Chondrocyte (in vitro differentiated cells): ENCODE measurements around the gene CUL1. TPM values are rescaled to one million over a fixed set of nuclear protein-coding genes. Genes with fewer than 3 reads are reported as not detected.

ENCODE experiments used
- DNase-seq: peaks from one replicate; pipeline ENCODE4 v3.0.0; 2021; ENCODE audit warnings: mixed read lengths, low spot score
- H3K27ac Mint-ChIP-seq: one replicate; pipeline ENCODE4 v1.8.0; 2021; ENCODE audit warnings: mild to moderate bottlenecking, moderate library complexity, mixed read lengths; ENCODE audit not compliant: unreplicated experiment
- H3K27me3 Mint-ChIP-seq: 2 replicates; pipeline ENCODE4 v1.8.0; 2021; ENCODE audit warnings: low read depth, mixed read lengths
- H3K36me3 Mint-ChIP-seq: 2 replicates; pipeline ENCODE4 v1.8.0; 2021; ENCODE audit warnings: low read depth, mixed read lengths
- H3K4me1 Mint-ChIP-seq: 2 replicates; pipeline ENCODE4 v1.8.0; 2021; ENCODE audit warnings: low read depth, mild to moderate bottlenecking, mixed read lengths
- H3K4me3 Mint-ChIP-seq: one replicate; pipeline ENCODE4 v1.8.0; 2021; ENCODE audit warnings: mild to moderate bottlenecking, moderate library complexity, mixed read lengths; ENCODE audit not compliant: unreplicated experiment
- H3K9me3 Mint-ChIP-seq: 2 replicates; pipeline ENCODE4 v1.8.0; 2021; ENCODE audit warnings: low read depth, mixed read lengths
- CTCF ChIP-seq: fragments of 200-600 bp; sonication (generic); IDR thresholded peaks from 2 replicates; pipeline ENCODE4 v1.5.0; 2021; ENCODE audit warnings: antibody characterized with exemption, mild to moderate bottlenecking, moderate library complexity
- total RNA-seq: library from RNA; stranded (reverse); gene quantifications from 3 replicates; pipeline ENCODE4 v1.2.1, GENCODE V29; 2021

The CUL1 gene
- total RNA-seq, 1 donor from 2014 or later, result 41.1 TPM

GRCh38 chr7:148684289-148684830 is 14.3 kb upstream of the CUL1 start:
- no peak overlapping the region for H3K27ac Mint-ChIP-seq
- DNase-seq, result no peak
- no peak overlapping the region for H3K4me3 Mint-ChIP-seq
- H3K4me1 Mint-ChIP-seq, result peaks cover 8% of the 10 kb centered on the region
- TF ChIP-seq CTCF, result no peak
- peaks cover 10% of the 10 kb centered on the region for H3K27me3 Mint-ChIP-seq
- H3K9me3 Mint-ChIP-seq, result peaks cover 9% of the 10 kb centered on the region
- peaks cover 4% of the 10 kb centered on the region for H3K36me3 Mint-ChIP-seq

DNA sequence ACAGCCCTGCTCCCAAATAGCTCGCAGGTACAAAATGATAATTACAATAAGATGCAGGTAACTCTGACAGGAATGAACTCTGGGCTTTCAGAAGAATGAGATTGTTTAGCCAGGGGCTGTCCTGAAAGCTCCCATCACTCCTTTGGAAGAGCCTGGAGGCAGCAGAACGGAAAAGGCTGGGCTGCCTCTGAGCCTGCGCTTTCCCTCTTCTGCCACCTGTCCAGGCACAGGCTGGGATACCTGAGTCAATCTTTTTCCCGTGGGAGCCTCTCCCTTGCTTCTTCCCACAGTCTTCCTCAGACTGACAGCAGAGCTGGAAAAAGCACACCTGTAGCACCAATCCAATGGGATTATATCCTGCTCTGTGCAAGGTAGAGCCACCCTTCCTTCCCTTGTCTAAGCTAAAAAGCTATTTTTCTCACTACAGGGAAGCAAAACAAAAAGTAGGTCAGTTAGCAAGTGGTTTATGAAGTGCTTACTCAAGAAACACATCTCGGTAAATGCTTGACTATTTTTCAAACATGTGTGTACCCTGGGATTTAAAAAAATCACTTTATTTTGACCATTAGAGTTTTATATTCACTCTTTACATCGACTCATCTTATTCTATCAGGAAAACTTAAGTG is 12.3 kb upstream of the CUL1 start:
- Mint-ChIP-seq H3K27me3 (peaks cover 6% of the 10 kb centered on the region), H3K4me3 (no peak overlapping the region), H3K9me3 (peaks cover 9% of the 10 kb centered on the region), H3K4me1 (peaks cover 8% of the 10 kb centered on the region), H3K36me3 (peaks cover 4% of the 10 kb centered on the region), H3K27ac (no peak overlapping the region)
- no peak for TF ChIP-seq CTCF
- DNase-seq, result no peak

DNA sequence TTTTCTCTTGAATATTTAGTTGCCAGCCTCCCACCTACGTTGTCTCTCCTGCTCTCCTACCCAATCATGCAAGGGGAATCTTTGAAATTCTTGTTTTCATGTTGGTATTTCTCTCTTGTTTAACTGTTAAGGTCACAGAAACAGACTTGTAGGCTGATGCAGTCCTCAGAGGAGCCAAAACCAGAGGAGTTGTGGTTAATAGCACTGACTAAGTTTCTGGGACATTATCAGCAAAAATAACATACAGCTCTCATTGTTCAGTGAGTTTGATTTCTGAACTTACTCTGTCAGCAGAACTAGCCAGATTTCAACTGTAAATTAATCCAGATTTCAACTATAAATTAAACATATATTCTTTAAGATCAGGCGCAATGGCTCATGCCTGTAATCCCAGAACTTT is 11.1 kb upstream of the CUL1 start:
- Mint-ChIP-seq H3K4me1 (peaks cover 8% of the 10 kb centered on the region), H3K36me3 (no peaks in the 10 kb centered on the region), H3K9me3 (no peaks in the 10 kb centered on the region), H3K27me3 (peaks cover 6% of the 10 kb centered on the region), H3K27ac (no peak overlapping the region), H3K4me3 (no peak overlapping the region)
- DNase-seq, result no peak
- no peak for TF ChIP-seq CTCF

DNA sequence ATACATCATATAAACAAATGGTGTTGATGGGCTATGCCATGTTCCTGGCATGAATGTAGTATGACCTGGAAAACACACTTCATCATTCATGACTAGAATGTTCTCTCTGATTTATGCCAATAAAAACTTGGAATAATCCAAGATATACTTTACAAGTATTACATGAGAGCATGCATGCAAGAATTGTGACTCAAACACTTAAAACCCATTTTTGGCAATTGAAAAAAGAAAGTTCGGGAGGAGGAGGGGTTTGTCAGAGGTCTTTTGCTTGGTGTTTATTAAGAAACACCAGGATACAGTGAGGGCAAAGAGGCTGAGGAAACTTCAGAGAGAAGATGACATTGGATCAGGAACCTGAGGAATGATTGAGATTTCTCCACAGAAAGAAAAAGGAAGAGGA is 10.2 kb upstream of the CUL1 start:
- Mint-ChIP-seq H3K27me3 (peaks cover 6% of the 10 kb centered on the region), H3K27ac (peak overlapping the region; percentile 43), H3K36me3 (no peaks in the 10 kb centered on the region), H3K4me3 (no peak overlapping the region), H3K4me1 (peaks cover 8% of the 10 kb centered on the region), H3K9me3 (no peaks in the 10 kb centered on the region)
- no peak for TF ChIP-seq CTCF
- no peak for DNase-seq

DNA sequence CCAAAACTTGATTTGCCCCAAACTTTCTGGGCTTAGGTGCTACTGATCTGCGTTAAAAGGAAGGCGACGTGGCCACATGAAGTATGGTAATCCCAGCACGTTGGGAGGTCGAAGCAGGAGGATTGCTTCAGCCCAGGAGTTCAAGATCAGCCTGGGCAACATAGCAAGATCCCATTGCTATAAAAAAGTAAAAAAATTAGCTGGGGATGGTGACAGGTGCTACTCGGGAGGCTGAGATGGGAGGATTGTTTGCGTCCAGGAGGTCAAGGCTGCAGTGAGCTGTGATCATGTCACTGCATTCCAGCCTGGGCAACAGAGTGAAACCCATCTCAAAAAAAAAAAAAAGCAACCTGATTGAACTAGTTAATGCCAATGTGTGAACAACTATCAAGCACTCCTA is 5.1 kb upstream of the CUL1 start:
- peaks cover 14% of the 10 kb centered on the region for H3K4me1 Mint-ChIP-seq
- H3K4me3 Mint-ChIP-seq, result no peak overlapping the region
- H3K9me3 Mint-ChIP-seq, result no peaks in the 10 kb centered on the region
- DNase-seq, result no peak
- H3K27ac Mint-ChIP-seq, result no peak overlapping the region
- no peak for TF ChIP-seq CTCF
- H3K27me3 Mint-ChIP-seq, result peaks cover 2% of the 10 kb centered on the region
- no peaks in the 10 kb centered on the region for H3K36me3 Mint-ChIP-seq
